Heart left ventricle (tissue), 13 donors: Measurements from ENCODE around the gene LRRC27.

Experiments
- POLR2A ChIP-seq, 2 donors: fragments of 450-650 bp; IDR thresholded peaks; one replicate each; pipeline ENCODE4 v1.6.1; 2017; ENCODE audit warnings: antibody characterized with exemption in 2 of 2, mild to moderate bottlenecking in 2 of 2, moderate library complexity in 2 of 2
- TF ChIP-seq, protein P1 (sequence below), 12 donors: fragments of 200-600 bp; sonication (generic) in 4 of 12; IDR thresholded peaks; one replicate each; pipeline versions ENCODE4 v1.5.0 to v1.8.0; 2018 to 2022; ENCODE audit warnings: antibody characterized with exemption in 12 of 12, mild to moderate bottlenecking in 5 of 12
- donor health status: ischemic (EF 13 %, LVEDD 7.1; RV severe dilation, severe dysfunction).
- donor health status: DM: no; HTN: yes; CAD: no.
- donor health status: DM: no; HTN: no; CAD: no.
- donor health status: ischemic (EF 25% LVEDD 6.9; RV normal size, moderate dysfunction).
- donor health status: ischemic (EF 25% LVEDD 5.7; RV mildly dilated, moderate dysfunction).
- donor health status: ischemic (EF 35%, LVEDD 5.7; RV mildly dilated, moderate dysfunction).
- donor health status: nonischemic (EF 11% LVEDD 7.7; RV severe dilation, severe dysfunction).
- donor health status: DM: yes; HTN: yes; CAD: no.
- donor health status: PGD.
- donor health status: ischemic (EF 29% LVEDD 5.4; RV normal size, mild dysfunction).
- donor health status: nonischemic (EF 23%, LVEDD 6.1; RV moderate dilation, normal function).

DNA sequence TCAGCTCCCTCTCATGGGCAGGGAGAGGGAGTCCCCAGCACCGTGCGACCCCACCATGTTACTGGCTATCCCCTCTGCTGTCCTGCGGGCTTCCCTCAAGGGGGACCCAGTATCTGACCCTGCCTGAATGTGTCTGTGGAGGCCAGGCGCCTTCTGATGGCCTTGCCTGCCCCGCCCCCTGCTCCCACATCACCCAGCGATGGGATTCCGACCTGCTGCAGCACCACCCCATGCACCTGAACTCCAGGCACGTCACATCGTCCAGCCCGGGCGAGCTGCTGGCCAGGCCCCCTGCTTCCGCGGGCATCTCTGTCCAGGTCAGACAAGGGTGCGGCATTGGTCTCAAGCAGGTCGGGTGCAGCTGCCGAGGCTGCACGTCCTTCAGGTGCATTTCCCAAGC lies 19.0 kb downstream of the LRRC27 start:
- TF ChIP-seq, protein P1, sequence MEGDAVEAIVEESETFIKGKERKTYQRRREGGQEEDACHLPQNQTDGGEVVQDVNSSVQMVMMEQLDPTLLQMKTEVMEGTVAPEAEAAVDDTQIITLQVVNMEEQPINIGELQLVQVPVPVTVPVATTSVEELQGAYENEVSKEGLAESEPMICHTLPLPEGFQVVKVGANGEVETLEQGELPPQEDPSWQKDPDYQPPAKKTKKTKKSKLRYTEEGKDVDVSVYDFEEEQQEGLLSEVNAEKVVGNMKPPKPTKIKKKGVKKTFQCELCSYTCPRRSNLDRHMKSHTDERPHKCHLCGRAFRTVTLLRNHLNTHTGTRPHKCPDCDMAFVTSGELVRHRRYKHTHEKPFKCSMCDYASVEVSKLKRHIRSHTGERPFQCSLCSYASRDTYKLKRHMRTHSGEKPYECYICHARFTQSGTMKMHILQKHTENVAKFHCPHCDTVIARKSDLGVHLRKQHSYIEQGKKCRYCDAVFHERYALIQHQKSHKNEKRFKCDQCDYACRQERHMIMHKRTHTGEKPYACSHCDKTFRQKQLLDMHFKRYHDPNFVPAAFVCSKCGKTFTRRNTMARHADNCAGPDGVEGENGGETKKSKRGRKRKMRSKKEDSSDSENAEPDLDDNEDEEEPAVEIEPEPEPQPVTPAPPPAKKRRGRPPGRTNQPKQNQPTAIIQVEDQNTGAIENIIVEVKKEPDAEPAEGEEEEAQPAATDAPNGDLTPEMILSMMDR (IDR thresholded peaks at IDR 0.05), result no peak
- TF ChIP-seq POLR2A (IDR thresholded peaks at IDR 0.05), result no peak
